H1 (cell line): ENCODE measurements around the gene GNB5. TPM values are rescaled to one million over a fixed set of nuclear protein-coding genes. Genes with fewer than 3 reads are reported as not detected.

Experiments used
- CTCF ChIA-PET: fragments of 300-600 bp; sonication (Branson Sonifier 250); formaldehyde crosslinking; loops from one replicate; lab custom pipeline; 2021; ENCODE audit not compliant: partially characterized antibody; lab: Charles Lee
- POLR2A ChIA-PET: fragments of 300-600 bp; sonication (Branson Sonifier 250); formaldehyde crosslinking; loops from one replicate; lab custom pipeline; 2021; ENCODE audit warnings: inconsistent platforms; ENCODE audit not compliant: partially characterized antibody; lab: Charles Lee
- DNase-seq, 2 experiments: peaks; one replicate each; pipeline versions ENCODE4 v3.0.0 to v3.0.0-alpha.2; 2010 to 2022; ENCODE audit warnings: low spot score in 2 of 2, low read depth in 1 of 2, mixed read lengths in 1 of 2
- FAIRE-seq: peaks from 2 replicates; lab custom pipeline; 2011; peaks lifted over from hg19 to GRCh38; lab: Jason Lieb, UNC
- H2AFZ ChIP-seq: 2 replicates; pipeline ENCODE4 v1.8.1; 2012; ENCODE audit warnings: low read length, inconsistent platforms
- H2AK5ac ChIP-seq: 2 replicates; pipeline ENCODE4 v1.6.1; 2013; ENCODE audit warnings: low read depth, low read length
- H2BK120ac ChIP-seq: replicated peaks from 2 replicates; pipeline ENCODE3; 2013; ENCODE audit warnings: low read depth, low read length, inconsistent platforms
- H2BK12ac ChIP-seq: 2 replicates; pipeline ENCODE4 v1.6.1; 2013; ENCODE audit warnings: low read depth, low read length
- H2BK15ac ChIP-seq: 2 replicates; pipeline ENCODE4 v1.6.1; 2013; ENCODE audit warnings: low read length
- H2BK20ac ChIP-seq: 2 replicates; pipeline ENCODE4 v1.6.1; 2013; ENCODE audit warnings: low read length
- H2BK5ac ChIP-seq: 2 replicates; pipeline ENCODE4 v1.6.1; 2013; ENCODE audit warnings: low read depth, low read length
- H3K14ac ChIP-seq: 2 replicates; pipeline ENCODE4 v1.6.1; 2013; ENCODE audit warnings: inconsistent platforms; ENCODE audit not compliant: insufficient read length
- H3K18ac ChIP-seq: 2 replicates; pipeline ENCODE4 v1.6.1; 2013; ENCODE audit warnings: low read length; ENCODE audit errors: extremely low read depth
- H3K23ac ChIP-seq: 2 replicates; pipeline ENCODE4 v1.6.1; 2013; ENCODE audit warnings: inconsistent platforms; ENCODE audit not compliant: insufficient read length
- H3K23me2 ChIP-seq: 2 replicates; pipeline ENCODE4 v1.6.1; 2013; ENCODE audit warnings: low read depth, low read length
- H3K27ac ChIP-seq: 2 replicates; pipeline ENCODE4 v1.6.1; 2011; ENCODE audit warnings: low read depth, low read length, inconsistent platforms
- H3K27me3 ChIP-seq, 4 experiments: replicated peaks in 1 of 4; 1 replicate in 1 of 4; 2 replicates in 3 of 4; pipeline versions ENCODE4 v1.6.1 to v1.8.1; 2011 to 2013; ENCODE audit warnings: low read length in 3 of 4, mild to moderate bottlenecking in 3 of 4, inconsistent platforms in 2 of 4, mixed read lengths in 2 of 4, moderate library complexity in 1 of 4; ENCODE audit not compliant: control insufficient read depth in 3 of 4, insufficient read depth in 3 of 4; ENCODE audit errors: extremely low read depth in 1 of 4
- H3K36me3 ChIP-seq, 4 experiments: 2 replicates each; pipeline versions ENCODE4 v1.6.1 to v1.8.1; 2011 to 2013; ENCODE audit warnings: mild to moderate bottlenecking in 4 of 4, low read length in 3 of 4, moderate library complexity in 2 of 4, control low read depth in 1 of 4, inconsistent platforms in 1 of 4; ENCODE audit not compliant: insufficient read depth in 4 of 4, control insufficient read depth in 2 of 4
- H3K4ac ChIP-seq: replicated peaks from 2 replicates; pipeline ENCODE3; 2013; ENCODE audit warnings: low read length, low read depth, mixed read lengths, inconsistent platforms; ENCODE audit not compliant: insufficient read length
- H3K4me1 ChIP-seq, 4 experiments: replicated peaks in 1 of 4; 1 replicate in 1 of 4; 2 replicates in 3 of 4; pipeline versions ENCODE4 v1.6.1 to v1.8.1; 2011 to 2013; ENCODE audit warnings: low read length in 3 of 4, inconsistent platforms in 2 of 4, mixed read lengths in 1 of 4; ENCODE audit not compliant: insufficient read depth in 4 of 4, control insufficient read depth in 3 of 4
- H3K4me2 ChIP-seq, 2 experiments: 2 replicates each; pipeline versions ENCODE4 v1.6.1 to v1.8.1; 2011 to 2013; ENCODE audit warnings: low read depth in 2 of 2, low read length in 2 of 2, control low read depth in 1 of 2, inconsistent platforms in 1 of 2, mild to moderate bottlenecking in 1 of 2; ENCODE audit not compliant: insufficient read depth in 1 of 2
- H3K4me3 ChIP-seq, 4 experiments: fragments of 200-600, 300-600 bp in 1 of 4; sonication (generic), shearing (Covaris generic), sonication (Bioruptor Twin) in 1 of 4; 2 replicates each; pipeline versions ENCODE4 v1.5.1 to v1.8.1; 2011 to 2016; ENCODE audit warnings: low read length in 4 of 4, low read depth in 3 of 4, control low read depth in 2 of 4, inconsistent platforms in 2 of 4, mild to moderate bottlenecking in 2 of 4, mixed read lengths in 1 of 4, moderate library complexity in 1 of 4; ENCODE audit not compliant: insufficient read depth in 2 of 4; ENCODE audit errors: extremely low read depth in 1 of 4
- H3K56ac ChIP-seq: replicated peaks from 2 replicates; pipeline ENCODE3; 2013; ENCODE audit warnings: low read depth, mild to moderate bottlenecking, mixed read lengths, low read length, inconsistent platforms; ENCODE audit not compliant: insufficient read length
- H3K79me1 ChIP-seq: 2 replicates; pipeline ENCODE4 v1.6.1; 2013; ENCODE audit warnings: low read depth, low read length, control low read depth
- H3K79me2 ChIP-seq, 2 experiments: 2 replicates each; pipeline versions ENCODE4 v1.6.1 to v1.8.1; 2012 to 2013; ENCODE audit warnings: low read length in 2 of 2, mild to moderate bottlenecking in 2 of 2, inconsistent platforms in 1 of 2; ENCODE audit not compliant: insufficient read depth in 2 of 2, control insufficient read depth in 1 of 2
- H3K9ac ChIP-seq, 4 experiments: replicated peaks in 1 of 4; 1 replicate in 1 of 4; 2 replicates in 3 of 4; pipeline versions ENCODE4 v1.6.1 to v1.8.1; 2011 to 2013; ENCODE audit warnings: low read depth in 3 of 4, low read length in 3 of 4, control low read depth in 2 of 4, mild to moderate bottlenecking in 2 of 4, moderate library complexity in 2 of 4, inconsistent platforms in 1 of 4; ENCODE audit errors: extremely low read depth in 1 of 4
- H3K9me3 ChIP-seq, 2 experiments: 2 replicates each; pipeline versions ENCODE4 v1.6.1 to v1.8.1; 2012 to 2013; ENCODE audit warnings: mild to moderate bottlenecking in 2 of 2, moderate library complexity in 2 of 2, control low read depth in 1 of 2, inconsistent platforms in 1 of 2, low read depth in 1 of 2, low read length in 1 of 2, mixed read lengths in 1 of 2; ENCODE audit not compliant: insufficient read depth in 2 of 2
- H4K20me1 ChIP-seq, 2 experiments: replicated peaks in 1 of 2; 2 replicates each; pipeline versions ENCODE3 to v1.8.1; 2011 to 2013; ENCODE audit warnings: inconsistent platforms in 2 of 2, low read length in 2 of 2, mild to moderate bottlenecking in 1 of 2; ENCODE audit not compliant: insufficient read depth in 2 of 2, control insufficient read depth in 1 of 2
- H4K5ac ChIP-seq: 2 replicates; pipeline ENCODE4 v1.6.1; 2013; ENCODE audit warnings: low read length, low read depth, mixed read lengths, inconsistent platforms; ENCODE audit not compliant: insufficient read length
- H4K8ac ChIP-seq: 2 replicates; pipeline ENCODE4 v1.8.0; 2013; ENCODE audit warnings: mild to moderate bottlenecking, moderate library complexity, low read length, inconsistent platforms; ENCODE audit not compliant: insufficient read depth; ENCODE audit errors: extremely low read depth
- H4K91ac ChIP-seq: replicated peaks from 2 replicates; pipeline ENCODE3; 2013; ENCODE audit warnings: low read length, mixed read lengths, inconsistent platforms; ENCODE audit not compliant: insufficient read length
- CBX5 ChIP-seq: fragments of 300-800, 300-1000 bp; sonication (generic); IDR thresholded peaks from 2 replicates; pipeline ENCODE4 v1.7.1; 2016; ENCODE audit warnings: antibody characterized with exemption, low read length, low read depth
- CBX8 ChIP-seq: fragments of 300-800, 300-1000 bp; sonication (generic); IDR thresholded peaks from 2 replicates; pipeline ENCODE4 v1.7.1; 2016; ENCODE audit warnings: low read depth, low read length, borderline replicate concordance
- POLR2A ChIP-seq, 2 experiments: IDR thresholded peaks; 1 replicate in 1 of 2; 2 replicates in 1 of 2; pipeline ENCODE4 v1.6.1; 2011; ENCODE audit warnings: low read depth in 2 of 2, low read length in 2 of 2, mild to moderate bottlenecking in 2 of 2; ENCODE audit errors: control extremely low read depth in 1 of 2
- WGBS, 2 experiments: shearing (Covaris generic) in 1 of 2; methylation state at CpG; one replicate each; pipeline versions ENCODE4 v1.1.6 to v1.1.7; 2013 to 2015; ENCODE audit warnings: low lambda C conversion rate in 2 of 2, mixed read lengths in 2 of 2, inconsistent platforms in 1 of 2, low coverage in 1 of 2, missing lambda C conversion rate in 1 of 2; ENCODE audit not compliant: insufficient replicate concordance in 2 of 2, insufficient coverage in 1 of 2, insufficient read length in 1 of 2; ENCODE audit errors: extremely low coverage in 1 of 2, missing lambda C conversion rate in 1 of 2; 5-methylcytosine and 5-hydroxymethylcytosine counted together
- polyA plus RNA-seq, 7 experiments: library from polyadenylated mRNA; depleted of rRNA in 3 of 7; stranded (reverse) in 5 of 7; unstranded in 2 of 7; fragments of >200 nt in 5 of 7; fragments of 200-250 nt in 2 of 7; gene quantifications; 1 replicate in 5 of 7; 2 replicates in 1 of 7; 4 replicates in 1 of 7; pipeline versions ENCODE4 v1.2.1 to v1.2.3, GENCODE V29; 2011 to 2013; ENCODE audit warnings: missing spikeins in 2 of 7, mixed read lengths in 2 of 7
- total RNA-seq: library from RNA; stranded (reverse); fragmentation: NEBNext Ultra II Directional; extraction: Animal tissue kit (Norgen Biotek cat#: 25700); gene quantifications from 2 replicates; pipeline ENCODE4 v1.2.1, GENCODE V29; 2021
- TF ChIP-seq, protein P1 (sequence below): IDR thresholded peaks from 2 replicates; pipeline ENCODE4 v1.6.1; 2011; ENCODE audit warnings: low read length, improper control_type of control experiment
- TF ChIP-seq, protein P2 (sequence below), 3 experiments: IDR thresholded peaks; 1 replicate in 2 of 3; 2 replicates in 1 of 3; pipeline versions ENCODE4 v1.5.1 to v1.6.1; 2011; ENCODE audit warnings: low read length in 3 of 3, mild to moderate bottlenecking in 3 of 3, inconsistent platforms in 2 of 3, low read depth in 1 of 3, moderate library complexity in 1 of 3; ENCODE audit not compliant: insufficient read depth in 1 of 3; ENCODE audit errors: control extremely low read depth in 1 of 3

Gene GNB5
- total and polyA plus RNA-seq, 2 of the 8 experiments (the other 6 are each of a cell fraction or from before 2014, with no cell fraction given): 21.7 to 42.5 TPM

DNA sequence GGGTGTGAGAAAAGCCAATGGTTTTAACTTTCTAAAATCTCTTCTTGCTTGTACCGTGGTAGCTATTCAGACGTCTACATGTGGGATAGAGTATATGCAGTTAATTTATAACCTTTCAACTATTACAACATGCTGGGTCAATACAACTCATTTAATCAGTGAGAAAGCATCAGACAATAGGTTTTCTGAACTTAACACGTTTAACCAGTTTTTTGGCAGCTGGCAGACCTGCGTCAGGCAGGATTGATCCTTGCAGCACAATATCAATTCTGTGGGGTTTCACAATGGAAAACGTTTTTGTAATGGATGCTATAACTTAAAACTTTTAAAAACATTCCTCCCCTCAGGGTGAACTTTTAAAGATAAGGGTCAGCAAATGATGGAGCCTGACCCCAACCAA is 6.5 kb downstream of the GNB5 start:
- Histone ChIP-seq H3K27me3 (peaks cover 0 to 8% (median 7%) of the 10 kb centered on the region in 4 experiments; a peak in 4 of 7 replicates), H3K23me2 (peaks cover 8% of the 10 kb centered on the region), H3K56ac (no peak overlapping the region), H2BK20ac (no peak overlapping the region), H3K79me1 (no peaks in the 10 kb centered on the region), H4K8ac (no peak overlapping the region), H3K27ac (no peak overlapping the region), H2AFZ (no peak overlapping the region), H3K4me3 (no peak overlapping the region), H3K18ac (no peak overlapping the region), H2BK15ac (no peak overlapping the region), H4K20me1 (no peaks in the 10 kb centered on the region), H3K4me2 (no peak overlapping the region), H3K9me3 (no peaks in the 10 kb centered on the region), H3K79me2 (no peaks in the 10 kb centered on the region), H4K5ac (no peak overlapping the region), H2BK120ac (no peak overlapping the region), H3K36me3 (no peaks in the 10 kb centered on the region), H2AK5ac (no peak overlapping the region), H2BK12ac (no peak overlapping the region), H3K4me1 (peaks cover 1 to 5% (median 3%) of the 10 kb centered on the region in 4 experiments; a peak in 4 of 7 replicates), H3K23ac (no peak overlapping the region), H3K14ac (no peak overlapping the region), H3K4ac (no peak overlapping the region), H2BK5ac (no peak overlapping the region), H4K91ac (no peak overlapping the region), H3K9ac (no peak overlapping the region)
- TF ChIP-seq CBX8 (no peak), POLR2A (IDR thresholded peaks at IDR 0.05; ENCODE audit: control extremely low read depth in 1 of 2, low read depth in 2 of 2, low read length in 2 of 2) (no peak), CBX5 (no peak)
- TF ChIP-seq, protein P1, sequence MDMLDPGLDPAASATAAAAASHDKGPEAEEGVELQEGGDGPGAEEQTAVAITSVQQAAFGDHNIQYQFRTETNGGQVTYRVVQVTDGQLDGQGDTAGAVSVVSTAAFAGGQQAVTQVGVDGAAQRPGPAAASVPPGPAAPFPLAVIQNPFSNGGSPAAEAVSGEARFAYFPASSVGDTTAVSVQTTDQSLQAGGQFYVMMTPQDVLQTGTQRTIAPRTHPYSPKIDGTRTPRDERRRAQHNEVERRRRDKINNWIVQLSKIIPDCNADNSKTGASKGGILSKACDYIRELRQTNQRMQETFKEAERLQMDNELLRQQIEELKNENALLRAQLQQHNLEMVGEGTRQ: no peak
- TF ChIP-seq, protein P2, sequence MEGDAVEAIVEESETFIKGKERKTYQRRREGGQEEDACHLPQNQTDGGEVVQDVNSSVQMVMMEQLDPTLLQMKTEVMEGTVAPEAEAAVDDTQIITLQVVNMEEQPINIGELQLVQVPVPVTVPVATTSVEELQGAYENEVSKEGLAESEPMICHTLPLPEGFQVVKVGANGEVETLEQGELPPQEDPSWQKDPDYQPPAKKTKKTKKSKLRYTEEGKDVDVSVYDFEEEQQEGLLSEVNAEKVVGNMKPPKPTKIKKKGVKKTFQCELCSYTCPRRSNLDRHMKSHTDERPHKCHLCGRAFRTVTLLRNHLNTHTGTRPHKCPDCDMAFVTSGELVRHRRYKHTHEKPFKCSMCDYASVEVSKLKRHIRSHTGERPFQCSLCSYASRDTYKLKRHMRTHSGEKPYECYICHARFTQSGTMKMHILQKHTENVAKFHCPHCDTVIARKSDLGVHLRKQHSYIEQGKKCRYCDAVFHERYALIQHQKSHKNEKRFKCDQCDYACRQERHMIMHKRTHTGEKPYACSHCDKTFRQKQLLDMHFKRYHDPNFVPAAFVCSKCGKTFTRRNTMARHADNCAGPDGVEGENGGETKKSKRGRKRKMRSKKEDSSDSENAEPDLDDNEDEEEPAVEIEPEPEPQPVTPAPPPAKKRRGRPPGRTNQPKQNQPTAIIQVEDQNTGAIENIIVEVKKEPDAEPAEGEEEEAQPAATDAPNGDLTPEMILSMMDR (IDR thresholded peaks at IDR 0.05; ENCODE audit: control extremely low read depth in 1 of 3, insufficient read depth in 1 of 3, low read depth in 1 of 3, low read length in 3 of 3): no peak
- DNase-seq: no peak
- FAIRE-seq: no peak
- POLR2A ChIA-PET: interaction anchor here (0.6 kb wide), 1 partner anchor 11 kb away, joined by 6 read pairs; no protein-coding TSS in a partner anchor
- 68% methylated on average over 5 of the region's 5 CpGs; no CpG with 5 or more reads in 1 of the 2 experiments for WGBS, 2 experiments
- CTCF ChIA-PET: interaction anchor here (0.7 to 13.2 kb wide), 24 partner anchors 9 to 549 kb away, joined by 3 to 189 read pairs (median 7); partner anchors contain the start of gene LEO1
